ENCODE results near the gene ZNF534. TPM values are rescaled to one million over a fixed set of nuclear protein-coding genes. Genes with fewer than 3 reads are reported as not detected.
"Not testable (repeated sequence)": the region's sequence is repeated elsewhere in the genome, so short reads cannot be mapped to it uniquely, and the experiment has no call there.

The ZNF534 gene
- total and polyA plus RNA-seq, 9 of the 15 experiments (the other 6 are each of a cell fraction or from before 2014, with no cell fraction given): 0.08 to 0.33 (median 0.22) TPM; not detected in 1

DNA sequence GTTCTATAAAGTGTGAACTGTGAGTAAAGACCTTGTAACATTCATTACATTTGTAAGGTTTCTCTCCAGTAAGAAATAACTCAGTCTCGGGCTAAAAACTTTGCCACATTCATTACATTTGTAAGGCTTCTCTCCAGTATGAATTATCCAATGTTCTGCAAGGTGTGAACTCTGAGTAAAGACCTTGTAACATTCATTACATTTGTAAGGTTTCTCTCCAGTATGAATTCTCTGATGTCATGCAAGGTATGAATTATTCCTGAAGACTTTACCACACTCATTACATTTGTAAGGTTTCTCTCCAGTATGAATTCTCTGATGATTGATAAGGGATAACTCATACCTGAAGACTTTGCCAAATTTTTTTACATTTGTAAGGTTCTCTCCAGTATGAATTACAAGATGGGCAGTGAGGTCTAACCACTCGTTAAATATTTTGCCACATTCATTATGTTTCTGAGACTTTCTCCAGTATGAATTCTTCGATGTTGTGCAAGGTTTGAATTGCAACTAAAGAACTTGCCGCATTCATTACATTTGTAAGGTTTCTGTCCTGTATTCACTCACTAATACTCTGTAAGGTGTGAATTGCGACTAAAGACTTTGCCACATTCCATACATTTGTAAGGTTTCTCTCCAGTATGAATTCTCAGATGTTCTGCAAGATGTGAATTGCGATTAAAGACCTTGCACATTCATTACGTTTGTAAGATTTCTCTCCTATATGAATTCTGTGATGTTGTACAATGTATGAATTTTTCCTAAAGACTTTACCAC is 45.6 kb downstream of the ZNF534 start:
- intact Hi-C loops (cut with micrococcal nuclease): loop anchor here (5.0 kb wide), 1 partner anchor 668 kb away; no protein-coding TSS in a partner anchor
- DNase-seq (ENCODE audit: extremely low read depth in 1 of 4, low spot score in 3 of 4): no peak
- no peaks in the 10 kb centered on the region for H3K9me1 ChIP-seq (ENCODE audit: control insufficient read depth, insufficient read depth, low read length)
- under 1% methylated on average over 7 of the region's 7 CpGs for WGBS (ENCODE audit: insufficient coverage, low coverage, missing lambda C conversion rate)
- ChIA-PET CTCF (ENCODE audit: low intra/inter-chr PET ratio) (no interaction called here), POLR2A (no interaction called here)
- no peak overlapping the region for H2AFZ ChIP-seq (ENCODE audit: low read depth, low read length)
- H3K9me3 ChIP-seq (replicated peaks; ENCODE audit: control insufficient read depth, insufficient read depth, low read depth, low read length): peaks cover 9% of the 10 kb centered on the region
- H4K20me1 ChIP-seq (replicated peaks; ENCODE audit: control insufficient read depth, insufficient read depth, low read length): no peaks in the 10 kb centered on the region
- H3K36me3 ChIP-seq (ENCODE audit: control insufficient read depth, insufficient read depth, low read length): no peaks in the 10 kb centered on the region
- in situ Hi-C loops (cut with MboI): no loop called here
- peak; percentile 40 for FAIRE-seq
- no peak overlapping the region for H3K4me3 ChIP-seq
- H3K4me2 ChIP-seq (ENCODE audit: insufficient read depth, low read length): no peak overlapping the region
- no peak overlapping the region for H3K27ac ChIP-seq (ENCODE audit: extremely low read depth, low read depth, low read length)
- ATAC-seq: no peak
- TF ChIP-seq ZNF274 (IDR thresholded peaks at IDR 0.05; ENCODE audit: borderline replicate concordance, low read depth, low read length): peak; percentile 89
- TF ChIP-seq, protein P1, sequence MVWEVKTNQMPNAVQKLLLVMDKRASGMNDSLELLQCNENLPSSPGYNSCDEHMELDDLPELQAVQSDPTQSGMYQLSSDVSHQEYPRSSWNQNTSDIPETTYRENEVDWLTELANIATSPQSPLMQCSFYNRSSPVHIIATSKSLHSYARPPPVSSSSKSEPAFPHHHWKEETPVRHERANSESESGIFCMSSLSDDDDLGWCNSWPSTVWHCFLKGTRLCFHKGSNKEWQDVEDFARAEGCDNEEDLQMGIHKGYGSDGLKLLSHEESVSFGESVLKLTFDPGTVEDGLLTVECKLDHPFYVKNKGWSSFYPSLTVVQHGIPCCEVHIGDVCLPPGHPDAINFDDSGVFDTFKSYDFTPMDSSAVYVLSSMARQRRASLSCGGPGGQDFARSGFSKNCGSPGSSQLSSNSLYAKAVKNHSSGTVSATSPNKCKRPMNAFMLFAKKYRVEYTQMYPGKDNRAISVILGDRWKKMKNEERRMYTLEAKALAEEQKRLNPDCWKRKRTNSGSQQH (CRISPR knock-in tag; IDR thresholded peaks at IDR 0.05): no peak
- no peak for TF ChIP-seq HNRNPL (IDR thresholded peaks at IDR 0.05; ENCODE audit: low read depth, low read length)
- no peak overlapping the region for H3K9ac ChIP-seq (ENCODE audit: insufficient read depth in 1 of 2, low read depth in 2 of 2, low read length in 2 of 2)
- BruUV-seq (replicated peaks): no TSS peak
- H3K4me1 ChIP-seq (replicated peaks in 1 of 2; ENCODE audit: control insufficient read depth in 2 of 2, insufficient read depth in 2 of 2, low read length in 2 of 2): no peaks in the 10 kb centered on the region
- H3K79me2 ChIP-seq (ENCODE audit: control insufficient read depth, insufficient read depth, low read length): no peaks in the 10 kb centered on the region
- H3K27me3 ChIP-seq (ENCODE audit: control insufficient read depth in 2 of 2, insufficient read depth in 2 of 2, low read length in 2 of 2): no peaks in the 10 kb centered on the region

DNA sequence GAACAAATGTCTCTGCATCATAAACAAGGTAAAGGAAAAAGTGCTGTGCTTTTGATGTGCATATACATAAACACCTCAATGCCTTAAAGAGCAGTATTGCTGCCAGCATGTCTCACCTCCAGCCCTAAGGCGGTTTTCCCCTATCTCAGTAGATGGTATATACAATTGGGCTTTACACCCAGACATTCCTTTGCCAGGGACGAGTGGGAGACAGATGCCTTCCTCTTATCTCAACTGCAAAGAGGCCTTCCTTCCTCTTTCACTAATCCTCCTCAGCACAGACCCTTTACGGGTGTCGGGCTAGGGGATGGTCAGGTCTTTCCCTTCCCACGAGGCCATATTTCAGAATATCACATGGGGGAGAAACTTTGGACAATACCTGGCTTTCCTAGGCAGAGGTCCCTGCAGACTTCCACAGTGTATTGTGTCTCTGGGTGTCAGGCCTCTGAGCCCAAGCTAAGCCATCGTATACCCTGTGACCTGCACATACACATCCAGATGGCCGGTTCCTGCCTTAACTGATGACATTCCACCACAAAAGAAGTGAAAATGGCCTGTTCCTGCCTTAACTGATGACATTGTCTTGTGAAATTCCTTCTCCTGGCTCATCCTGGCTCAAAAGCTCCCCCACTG is 55.3 kb downstream of the ZNF534 start:
- in situ Hi-C loops (cut with MboI); FAIRE-seq; H4K20me1 ChIP-seq (replicated peaks; ENCODE audit: control insufficient read depth, insufficient read depth, low read length); H3K79me2 ChIP-seq (ENCODE audit: control insufficient read depth, insufficient read depth, low read length); ATAC-seq; CTCF ChIA-PET (ENCODE audit: low intra/inter-chr PET ratio); H3K27ac ChIP-seq (ENCODE audit: extremely low read depth, low read depth, low read length); H3K9me1 ChIP-seq (ENCODE audit: control insufficient read depth, insufficient read depth, low read length); intact Hi-C loops (cut with micrococcal nuclease); H3K9ac ChIP-seq (ENCODE audit: insufficient read depth in 1 of 2, low read depth in 2 of 2, low read length in 2 of 2); H3K36me3 ChIP-seq (ENCODE audit: control insufficient read depth, insufficient read depth, low read length); H2AFZ ChIP-seq (ENCODE audit: low read depth, low read length); H3K9me3 ChIP-seq (replicated peaks; ENCODE audit: control insufficient read depth, insufficient read depth, low read depth, low read length); DNase-seq (ENCODE audit: extremely low read depth in 1 of 4, low spot score in 3 of 4); H3K27me3 ChIP-seq (ENCODE audit: control insufficient read depth in 2 of 2, insufficient read depth in 2 of 2, low read length in 2 of 2); POLR2A ChIA-PET; BruUV-seq (replicated peaks); H3K4me2 ChIP-seq (ENCODE audit: insufficient read depth, low read length); H3K4me1 ChIP-seq (replicated peaks in 1 of 2; ENCODE audit: control insufficient read depth in 2 of 2, insufficient read depth in 2 of 2, low read length in 2 of 2); H3K4me3 ChIP-seq: not testable (repeated sequence)
- 0% methylated on average over 4 of the region's 7 CpGs for WGBS (ENCODE audit: insufficient coverage, low coverage, missing lambda C conversion rate)

DNA sequence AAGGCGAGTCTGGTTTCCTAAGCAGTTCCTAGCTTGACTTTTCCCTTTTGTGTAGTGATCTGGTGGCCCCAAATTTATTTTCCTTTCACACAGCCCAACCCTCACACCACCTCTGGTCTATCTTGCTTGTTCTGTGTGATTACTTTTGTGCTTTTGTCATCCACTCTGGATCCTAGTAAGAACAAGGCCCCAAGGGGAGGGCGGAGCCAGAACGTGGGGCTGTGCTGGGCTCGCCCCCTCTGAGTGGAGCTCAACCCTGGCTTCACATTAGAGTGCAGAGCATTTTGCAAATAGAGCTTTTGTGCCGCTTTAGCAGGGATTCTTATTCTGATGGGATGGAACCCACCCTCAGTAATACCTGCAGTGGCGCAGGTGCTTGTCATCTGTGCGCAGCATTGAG is 56.1 kb downstream of the ZNF534 start:
- intact Hi-C loops (cut with micrococcal nuclease); H2AFZ ChIP-seq (ENCODE audit: low read depth, low read length); H3K27me3 ChIP-seq (ENCODE audit: control insufficient read depth in 2 of 2, insufficient read depth in 2 of 2, low read length in 2 of 2); H3K4me1 ChIP-seq (replicated peaks in 1 of 2; ENCODE audit: control insufficient read depth in 2 of 2, insufficient read depth in 2 of 2, low read length in 2 of 2); H3K9me1 ChIP-seq (ENCODE audit: control insufficient read depth, insufficient read depth, low read length); H3K4me2 ChIP-seq (ENCODE audit: insufficient read depth, low read length); POLR2A ChIA-PET; CTCF ChIA-PET (ENCODE audit: low intra/inter-chr PET ratio); H3K4me3 ChIP-seq; H3K79me2 ChIP-seq (ENCODE audit: control insufficient read depth, insufficient read depth, low read length); FAIRE-seq; H3K36me3 ChIP-seq (ENCODE audit: control insufficient read depth, insufficient read depth, low read length); in situ Hi-C loops (cut with MboI); H3K27ac ChIP-seq (ENCODE audit: extremely low read depth, low read depth, low read length); DNase-seq (ENCODE audit: extremely low read depth in 1 of 4, low spot score in 3 of 4); ATAC-seq; H3K9ac ChIP-seq (ENCODE audit: insufficient read depth in 1 of 2, low read depth in 2 of 2, low read length in 2 of 2); H3K9me3 ChIP-seq (replicated peaks; ENCODE audit: control insufficient read depth, insufficient read depth, low read depth, low read length); H4K20me1 ChIP-seq (replicated peaks; ENCODE audit: control insufficient read depth, insufficient read depth, low read length); BruUV-seq (replicated peaks): not testable (repeated sequence)
- 0% methylated on average over 7 of the region's 7 CpGs for WGBS (ENCODE audit: insufficient coverage, low coverage, missing lambda C conversion rate)
